Psoas muscle (tissue), 8 donors: ENCODE results near the gene ANKFY1. TPM values are rescaled to one million over a fixed set of nuclear protein-coding genes. Genes with fewer than 3 reads are reported as not detected.
"Not testable (repeated sequence)": the region's sequence is repeated elsewhere in the genome, so short reads cannot be mapped to it uniquely, and the experiment has no call there.

Source experiments
- ATAC-seq, 4 donors: fragments of 200-7000 bp; cut with Tn5 transposase; one replicate each; pipeline ENCODE4 v1.9.1; 2020; ENCODE audit warnings: moderate library complexity in 3 of 4, mild to moderate bottlenecking in 2 of 4
- DNase-seq, 2 donors: peaks; one replicate each; pipeline ENCODE4 v3.0.0-alpha.2; 2020
- H3K27ac ChIP-seq: fragments of 200-600 bp; one replicate; pipeline ENCODE4 v1.8.0; 2022
- H3K27me3 ChIP-seq, 3 donors: fragments of 200-600 bp in 1 of 3; one replicate each; pipeline versions ENCODE4 v1.6.1 to v1.8.0; 2013 to 2022; ENCODE audit warnings: low read length in 2 of 3, mild to moderate bottlenecking in 2 of 3, moderate library complexity in 1 of 3; ENCODE audit not compliant: insufficient read depth in 3 of 3
- H3K36me3 ChIP-seq, 2 donors: fragments of 200-600 bp in 1 of 2; one replicate each; pipeline versions ENCODE4 v1.6.1 to v1.8.0; 2013 to 2022; ENCODE audit warnings: low read depth in 1 of 2, mild to moderate bottlenecking in 1 of 2, moderate library complexity in 1 of 2; ENCODE audit not compliant: insufficient read depth in 1 of 2
- H3K4me1 ChIP-seq: fragments of 200-600 bp; one replicate; pipeline ENCODE4 v1.8.0; 2022
- H3K4me3 ChIP-seq: fragments of 200-600 bp; one replicate; pipeline ENCODE4 v1.8.0; 2022; ENCODE audit warnings: mild to moderate bottlenecking
- H3K9me3 ChIP-seq: fragments of 200-600 bp; one replicate; pipeline ENCODE4 v1.8.0; 2022
- WGBS, 3 donors: extraction: QIAGEN DNeasy Blood & Tissue Kit; methylation state at CpG; one replicate each; pipeline versions ENCODE4 v1.1.6 to v1.1.7; 2013; 5-methylcytosine and 5-hydroxymethylcytosine counted together
- intact Hi-C, 2 donors: fragments of 100-400 bp; cut with DNase I; formaldehyde crosslinking; loops; one replicate each; pipeline versions ENCODE4 v1.11.0 to v1.14.2; 2022
- polyA plus RNA-seq, 3 donors: library from polyadenylated mRNA; stranded (reverse); fragments of 200-250 nt; gene quantifications; one replicate each; pipeline ENCODE4 v1.2.3, GENCODE V29; 2013
- total RNA-seq, 4 donors: library from RNA; stranded (reverse); fragmentation: NEBNext Ultra II Directional in 2 of 4; extraction: Animal tissue kit (Norgen Biotek cat#: 25700) in 2 of 4; gene quantifications; one replicate each; pipeline versions ENCODE4 v1.2.1 to v1.2.4, GENCODE V29; 2021 to 2023
- TF ChIP-seq, protein P1 (sequence below): fragments of 200-600 bp; IDR thresholded peaks from one replicate; pipeline ENCODE4 v1.8.0; 2022; ENCODE audit warnings: antibody characterized with exemption
- donor health status: healthy with polysubstance abuse.
- donor health status: DM: no; HTN: no; CAD: no; lungs with moderate emphysema.
- donor health status: Bipolar disorder and iron deficiency.
- donor health status: healthy.
- donor health status: DM: yes; HTN: yes; CAD: no.
- donor health status: DM: no; HTN: no; CAD: no.
- donor health status: DM: no; HTN: no; CAD: no.
- donor health status: DM: yes; HTN: yes; CAD: no.

Gene ANKFY1
- total and polyA plus RNA-seq, 7 donors, result 5.7 to 18.8 (median 12.8) TPM

- no peaks in the 10 kb centered on the region for H3K27me3 ChIP-seq
- peak overlapping the region; percentile 99 for H3K27ac ChIP-seq
- H3K9me3 ChIP-seq, result no peaks in the 10 kb centered on the region
- peaks cover 46% of the 10 kb centered on the region for H3K4me1 ChIP-seq
- intact Hi-C loops, result loop anchor here in 1 of 2 donors (5.0 kb wide), 1 partner anchor 225 kb away; the partner anchor contains the start of gene UBE2G1
- WGBS, 3 donors, result 3 to 4% (median 4%) methylated on average over 48 to 56 of the region's 56 CpGs
- peak overlapping the region; percentile 95 for H3K4me3 ChIP-seq
- TF ChIP-seq, protein P1, sequence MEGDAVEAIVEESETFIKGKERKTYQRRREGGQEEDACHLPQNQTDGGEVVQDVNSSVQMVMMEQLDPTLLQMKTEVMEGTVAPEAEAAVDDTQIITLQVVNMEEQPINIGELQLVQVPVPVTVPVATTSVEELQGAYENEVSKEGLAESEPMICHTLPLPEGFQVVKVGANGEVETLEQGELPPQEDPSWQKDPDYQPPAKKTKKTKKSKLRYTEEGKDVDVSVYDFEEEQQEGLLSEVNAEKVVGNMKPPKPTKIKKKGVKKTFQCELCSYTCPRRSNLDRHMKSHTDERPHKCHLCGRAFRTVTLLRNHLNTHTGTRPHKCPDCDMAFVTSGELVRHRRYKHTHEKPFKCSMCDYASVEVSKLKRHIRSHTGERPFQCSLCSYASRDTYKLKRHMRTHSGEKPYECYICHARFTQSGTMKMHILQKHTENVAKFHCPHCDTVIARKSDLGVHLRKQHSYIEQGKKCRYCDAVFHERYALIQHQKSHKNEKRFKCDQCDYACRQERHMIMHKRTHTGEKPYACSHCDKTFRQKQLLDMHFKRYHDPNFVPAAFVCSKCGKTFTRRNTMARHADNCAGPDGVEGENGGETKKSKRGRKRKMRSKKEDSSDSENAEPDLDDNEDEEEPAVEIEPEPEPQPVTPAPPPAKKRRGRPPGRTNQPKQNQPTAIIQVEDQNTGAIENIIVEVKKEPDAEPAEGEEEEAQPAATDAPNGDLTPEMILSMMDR, result no peak
- peak; percentile 2 to 17 (median 4) for ATAC-seq
- DNase-seq, result peak; percentile 42 to 77
- H3K36me3 ChIP-seq, result peaks cover 2 to 14% of the 10 kb centered on the region in 2 donors
Observed at GRCh38 chr17:4142107-4142900, 121.5 kb downstream of the ANKFY1 start.

DNA sequence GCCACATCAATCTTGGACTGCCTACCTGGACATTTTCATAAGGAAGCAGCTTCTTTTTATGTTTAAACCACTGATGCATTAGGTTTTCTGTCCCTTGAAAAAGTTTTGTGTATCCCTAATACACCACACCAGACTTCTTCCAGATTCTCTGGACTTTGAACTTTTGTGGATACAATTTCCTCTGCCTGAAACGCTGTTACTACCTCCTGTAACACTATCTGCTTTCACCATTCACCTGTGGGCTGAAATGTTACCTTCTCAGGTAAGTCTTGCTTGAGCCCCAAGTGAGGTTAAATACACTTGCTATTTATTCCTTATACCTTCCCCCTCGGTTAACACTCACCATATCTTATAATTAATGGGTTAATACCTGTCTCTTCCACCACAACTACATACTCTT is 123.7 kb downstream of the ANKFY1 start:
- H3K4me1 ChIP-seq, result peaks cover 62% of the 10 kb centered on the region
- H3K27ac ChIP-seq, result peak overlapping the region; percentile 72

DNA sequence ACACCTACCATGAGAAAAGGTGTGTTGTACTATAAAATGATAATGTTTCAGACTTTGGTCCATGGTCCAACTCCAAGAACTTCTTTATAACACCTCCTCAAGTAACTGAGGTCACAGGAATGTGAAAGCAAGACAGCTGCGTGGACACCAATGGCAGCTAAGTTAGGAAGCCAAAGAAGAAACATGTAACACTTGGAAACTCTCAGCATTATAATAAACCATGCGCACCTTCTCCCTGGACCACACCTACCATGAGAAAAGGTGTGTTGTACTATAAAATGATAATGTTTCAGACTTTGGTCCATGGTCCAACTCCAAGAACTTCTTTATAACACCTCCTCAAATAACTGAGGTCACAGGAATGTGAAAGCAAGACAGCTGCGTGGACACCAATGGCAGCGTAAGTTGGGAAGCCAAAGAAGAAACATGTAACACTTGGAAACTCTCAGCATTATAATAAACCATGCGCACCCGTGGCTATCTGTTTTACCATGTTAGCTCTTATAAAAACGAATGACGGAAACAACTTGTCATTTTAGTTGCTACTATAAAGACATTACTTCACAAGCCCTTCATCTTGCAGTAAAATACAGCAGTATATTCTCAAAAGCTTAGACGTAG is 124.8 kb downstream of the ANKFY1 start:
- WGBS, 3 donors, result 37 to 49% (median 40%) methylated on average over 7 to 9 of the region's 9 CpGs
- H3K4me1 ChIP-seq, result peaks cover 67% of the 10 kb centered on the region
- DNase-seq, H3K27me3 ChIP-seq, H3K9me3 ChIP-seq, ATAC-seq, intact Hi-C loops: not testable (repeated sequence)
- H3K36me3 ChIP-seq, result peaks cover 2 to 14% of the 10 kb centered on the region in 2 donors
- H3K27ac ChIP-seq, result peak overlapping the region; percentile 72
- peak overlapping the region; percentile 42 for H3K4me3 ChIP-seq

More for the DNA sequence above, 123.7 kb downstream of the ANKFY1 start:
- Histone ChIP-seq H3K36me3 (peaks cover 2 to 14% of the 10 kb centered on the region in 2 donors), H3K9me3 (no peaks in the 10 kb centered on the region), H3K4me3 (peak overlapping the region; percentile 42), H3K27me3 (no peaks in the 10 kb centered on the region)
- intact Hi-C loops, result loop anchor here in 1 of 2 donors (5.0 kb wide), 1 partner anchor 227 kb away; the partner anchor contains the start of gene UBE2G1
- 65 to 78% (median 74%) methylated on average over 2 of the region's 2 CpGs for WGBS, 3 donors
- DNase-seq (no peak), ATAC-seq (no peak)
- TF ChIP-seq, protein P1, result no peak

- ATAC-seq, result peak in 3 of 4 donors; percentile 50 to 59 (median 56)
- WGBS, 3 donors, result 59 to 75% (median 66%) methylated on average over 6 of the region's 6 CpGs
- Histone ChIP-seq H3K4me1 (peaks cover 63% of the 10 kb centered on the region), H3K27me3 (no peaks in the 10 kb centered on the region), H3K36me3 (peaks cover 2 to 19% of the 10 kb centered on the region in 2 donors), H3K4me3 (no peak overlapping the region), H3K27ac (peak overlapping the region; percentile 72), H3K9me3 (no peaks in the 10 kb centered on the region)
- TF ChIP-seq, protein P1, result no peak
- intact Hi-C loops, result no loop called here
- DNase-seq, result peak in 1 of 2 donors; percentile 74
Observed at GRCh38 chr17:4136373-4136772, 127.4 kb downstream of the ANKFY1 start.

GRCh38 chr17:4135489-4135888 is 128.3 kb downstream of the ANKFY1 start:
- 93 to 96% (median 93%) methylated on average over 3 of the region's 3 CpGs for WGBS, 3 donors
- no peaks in the 10 kb centered on the region for H3K9me3 ChIP-seq
- peaks cover 63% of the 10 kb centered on the region for H3K4me1 ChIP-seq
- H3K4me3 ChIP-seq, result no peak overlapping the region
- TF ChIP-seq, protein P1, result no peak
- no peaks in the 10 kb centered on the region for H3K27me3 ChIP-seq
- ATAC-seq, result no peak
- no peak for DNase-seq
- H3K27ac ChIP-seq, result peak overlapping the region; percentile 12
- intact Hi-C loops, result no loop called here
- H3K36me3 ChIP-seq, result peaks cover 3 to 18% of the 10 kb centered on the region in 2 donors
